HG03378 (cell line): ENCODE measurements around the gene ATP7B.
"Not testable (repeated sequence)": the region's sequence is repeated elsewhere in the genome, so short reads cannot be mapped to it uniquely, and the experiment has no call there.

Experiments used
- ATAC-seq: cut with Tn5 transposase; IDR thresholded peaks from one replicate; pipeline ENCODE4 v1.9.1; 2021; ENCODE audit warnings: mild to moderate bottlenecking, moderate library complexity; ENCODE audit not compliant: unreplicated experiment

Gene ATP7B

GRCh38 chr13:52006523-52007245 lies 4.6 kb downstream of the ATP7B start:
- no peak for ATAC-seq

- no peak for ATAC-seq
Measured at GRCh38 chr13:52005841-52006522, 5.3 kb downstream of the ATP7B start.

- ATAC-seq = no peak
Measured at GRCh38 chr13:52004511-52005170, 6.6 kb downstream of the ATP7B start.

- ATAC-seq = no peak
Measured at GRCh38 chr13:52003541-52003940, 7.7 kb downstream of the ATP7B start.

GRCh38 chr13:52002361-52002760 lies 8.9 kb downstream of the ATP7B start:
- no peak for ATAC-seq

GRCh38 chr13:52001120-52001731 lies 10.0 kb downstream of the ATP7B start:
- peak; percentile 90 for ATAC-seq

GRCh38 chr13:51999921-52000320 lies 11.3 kb downstream of the ATP7B start:
- no peak for ATAC-seq

GRCh38 chr13:51999510-51999911 lies 11.7 kb downstream of the ATP7B start:
- no peak for ATAC-seq

- ATAC-seq = no peak
Measured at GRCh38 chr13:51998723-51999509, 12.3 kb downstream of the ATP7B start.

GRCh38 chr13:51997641-51998330 lies 13.5 kb downstream of the ATP7B start:
- no peak for ATAC-seq

GRCh38 chr13:51997186-51997585 lies 14.1 kb downstream of the ATP7B start:
- ATAC-seq = no peak

- ATAC-seq = no peak
Measured at GRCh38 chr13:51996641-51997040, 14.6 kb downstream of the ATP7B start.

- ATAC-seq = no peak
Measured at GRCh38 chr13:51995677-51996551, 15.3 kb downstream of the ATP7B start.

- ATAC-seq = no peak
Measured at GRCh38 chr13:51993713-51994112, 17.5 kb downstream of the ATP7B start.

- ATAC-seq = no peak
Measured at GRCh38 chr13:51988988-51989618, 22.1 kb downstream of the ATP7B start.

- not testable (repeated sequence) for ATAC-seq
Measured at GRCh38 chr13:51984904-51985303, 26.3 kb downstream of the ATP7B start.

- not testable (repeated sequence) for ATAC-seq
Measured at GRCh38 chr13:51983292-51983691, 28.0 kb downstream of the ATP7B start.

GRCh38 chr13:51981355-51981754 lies 29.9 kb downstream of the ATP7B start:
- no peak for ATAC-seq

- ATAC-seq = no peak
Measured at GRCh38 chr13:51980908-51981307, 30.3 kb downstream of the ATP7B start.
